ENCODE data around the gene SUPT3H. TPM values are rescaled to one million over a fixed set of nuclear protein-coding genes. Genes with fewer than 3 reads are reported as not detected.
A peak's percentile ranks its signal among the peaks of the same experiment; 100 is the strongest.

SUPT3H gene
- total RNA-seq, 1 donor = 7.1 TPM

DNA sequence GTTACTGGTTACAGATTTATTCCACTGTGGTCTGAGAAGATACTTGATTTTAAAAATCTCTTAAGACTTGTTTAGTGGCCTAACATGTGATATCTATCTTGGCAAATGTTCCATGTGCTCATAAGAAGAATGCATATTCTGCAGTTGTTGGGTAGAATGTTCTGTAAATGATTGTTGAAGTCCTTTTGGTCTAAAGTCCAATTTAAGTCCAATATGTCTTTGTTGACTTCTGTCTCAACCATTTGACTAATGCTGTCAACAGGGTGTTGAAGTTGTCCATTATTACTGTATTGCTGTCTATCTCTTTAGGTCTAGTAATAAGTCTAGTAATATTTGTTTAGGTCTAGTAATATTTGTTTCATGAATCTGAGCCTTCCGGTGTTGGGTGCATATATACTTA is 437.4 kb downstream of the SUPT3H start:
- Histone ChIP-seq H3K4me1 (ENCODE audit: insufficient read depth, low read length) (no peaks in the 10 kb centered on the region), H3K9me3 (ENCODE audit: low read depth, low read length) (peaks cover 12% of the 10 kb centered on the region), H3K27me3 (ENCODE audit: insufficient read depth, low read length) (no peaks in the 10 kb centered on the region), H3K4me3 (ENCODE audit: low read length) (no peak overlapping the region)

DNA sequence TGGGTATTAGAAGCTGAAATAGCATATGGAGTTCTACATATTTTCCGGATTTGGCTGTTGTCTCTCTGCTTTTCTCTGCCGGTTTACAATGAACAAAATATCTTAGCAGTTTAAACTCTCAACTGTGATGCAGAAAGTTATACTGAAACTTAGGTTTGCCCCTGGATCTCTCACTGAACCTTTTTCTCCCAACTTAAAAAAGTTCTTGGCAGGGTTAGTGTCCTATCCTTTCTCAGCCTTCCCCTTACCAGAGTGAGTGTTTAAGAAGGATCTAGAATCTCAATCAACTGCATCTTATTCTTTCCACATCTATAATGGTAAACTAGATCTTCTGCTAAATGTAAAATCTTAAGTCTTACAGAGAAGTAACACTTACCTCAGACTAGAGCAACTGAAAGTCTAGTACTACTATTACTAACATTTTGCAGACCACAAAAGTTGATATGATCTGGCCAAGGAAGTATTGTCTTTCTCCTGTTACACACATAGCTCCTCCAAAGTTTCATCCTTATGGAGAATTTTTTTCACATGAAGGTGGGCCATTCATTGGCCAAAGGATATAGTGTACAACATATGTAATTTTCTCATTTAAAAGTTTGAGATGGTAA is 441.9 kb downstream of the SUPT3H start:
- Histone ChIP-seq H3K4me1 (ENCODE audit: insufficient read depth, low read length) (no peaks in the 10 kb centered on the region), H3K27me3 (ENCODE audit: insufficient read depth, low read length) (no peaks in the 10 kb centered on the region), H3K9me3 (ENCODE audit: low read depth, low read length) (peaks cover 6% of the 10 kb centered on the region), H3K4me3 (ENCODE audit: low read length) (no peak overlapping the region)

- no peaks in the 10 kb centered on the region for H3K9me3 ChIP-seq (ENCODE audit: low read depth, low read length)
- H3K4me3 ChIP-seq (ENCODE audit: low read length) = peak overlapping the region; percentile 24
- H3K27me3 ChIP-seq (ENCODE audit: insufficient read depth, low read length) = no peaks in the 10 kb centered on the region
- H3K4me1 ChIP-seq (ENCODE audit: insufficient read depth, low read length) = no peaks in the 10 kb centered on the region
Measured at GRCh38 chr6:44933108-44933507, 444.6 kb downstream of the SUPT3H start.

DNA sequence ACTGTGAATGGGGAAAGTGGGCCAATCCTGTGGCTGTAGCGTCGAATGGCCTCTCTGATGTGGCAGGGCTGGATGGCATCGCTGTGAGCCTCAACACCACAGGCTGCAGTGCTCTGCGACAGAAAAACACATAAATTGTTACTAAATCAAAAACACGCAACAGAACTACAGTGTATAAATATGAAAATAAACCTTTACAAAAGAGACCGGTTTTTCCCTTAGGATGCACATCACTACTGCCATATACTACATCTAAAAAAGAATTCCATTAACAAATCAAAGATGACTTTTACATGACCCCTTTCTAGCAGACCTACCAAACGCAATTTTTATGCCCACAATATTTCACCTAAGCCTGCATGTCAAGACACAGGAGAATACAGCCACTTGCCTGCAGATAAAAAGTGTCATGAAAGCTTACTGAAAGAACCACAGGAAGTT is 445.1 kb downstream of the SUPT3H start:
- H3K9me3 ChIP-seq (ENCODE audit: low read depth, low read length) = no peaks in the 10 kb centered on the region
- no peaks in the 10 kb centered on the region for H3K27me3 ChIP-seq (ENCODE audit: insufficient read depth, low read length)
- no peaks in the 10 kb centered on the region for H3K4me1 ChIP-seq (ENCODE audit: insufficient read depth, low read length)
- peak overlapping the region; percentile 24 for H3K4me3 ChIP-seq (ENCODE audit: low read length)

DNA sequence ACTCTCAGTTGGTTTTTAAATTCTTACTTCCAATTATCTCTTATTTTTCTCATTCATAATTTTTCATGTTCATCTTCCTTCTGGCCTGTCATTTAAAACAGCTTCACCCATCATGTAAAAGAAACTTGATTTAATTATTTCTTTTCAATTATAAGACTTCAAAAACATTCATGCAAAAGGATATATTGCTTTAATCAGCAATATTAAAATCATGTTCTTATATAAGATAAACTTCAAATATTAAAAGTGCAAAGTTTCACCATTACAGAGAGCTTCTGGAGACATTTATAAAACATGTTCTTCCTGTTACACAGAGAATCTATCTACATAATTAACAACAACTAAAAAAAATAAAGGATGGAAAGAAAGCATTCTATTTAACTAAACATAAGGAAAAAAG is 446.3 kb downstream of the SUPT3H start:
- no peaks in the 10 kb centered on the region for H3K27me3 ChIP-seq (ENCODE audit: insufficient read depth, low read length)
- no peaks in the 10 kb centered on the region for H3K4me1 ChIP-seq (ENCODE audit: insufficient read depth, low read length)
- H3K4me3 ChIP-seq (ENCODE audit: low read length) = no peak overlapping the region
- H3K9me3 ChIP-seq (ENCODE audit: low read depth, low read length) = no peaks in the 10 kb centered on the region

DNA sequence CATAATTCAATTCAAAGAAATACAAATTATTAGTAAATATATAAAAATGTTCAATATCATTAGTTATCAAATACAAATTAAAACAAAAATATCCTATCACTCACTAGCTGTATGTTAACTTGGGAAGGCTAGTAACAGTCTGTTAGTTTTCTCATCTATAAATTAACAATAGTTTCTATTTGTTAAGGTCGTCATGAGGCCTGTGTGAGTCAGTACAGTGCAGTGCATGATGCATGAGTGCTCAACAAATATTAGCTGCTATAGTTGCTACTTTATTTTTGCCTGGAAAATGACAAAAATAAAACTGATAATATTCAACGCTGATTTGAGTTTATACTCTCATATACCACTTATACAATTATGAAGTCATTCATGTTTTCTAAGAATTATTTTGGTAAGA is 451.2 kb downstream of the SUPT3H start:
- H3K27me3 ChIP-seq (ENCODE audit: insufficient read depth, low read length) = no peaks in the 10 kb centered on the region
- no peak overlapping the region for H3K4me3 ChIP-seq (ENCODE audit: low read length)
- H3K4me1 ChIP-seq (ENCODE audit: insufficient read depth, low read length) = peaks cover 4% of the 10 kb centered on the region
- H3K9me3 ChIP-seq (ENCODE audit: low read depth, low read length) = no peaks in the 10 kb centered on the region

- Histone ChIP-seq H3K27me3 (ENCODE audit: insufficient read depth, low read length) (no peaks in the 10 kb centered on the region), H3K4me1 (ENCODE audit: insufficient read depth, low read length) (peaks cover 4% of the 10 kb centered on the region), H3K9me3 (ENCODE audit: low read depth, low read length) (no peaks in the 10 kb centered on the region), H3K4me3 (ENCODE audit: low read length) (no peak overlapping the region)
Measured at GRCh38 chr6:44925100-44925739, 452.5 kb downstream of the SUPT3H start.

- H3K27me3 ChIP-seq (ENCODE audit: insufficient read depth, low read length) = no peaks in the 10 kb centered on the region
- no peak overlapping the region for H3K4me3 ChIP-seq (ENCODE audit: low read length)
- H3K9me3 ChIP-seq (ENCODE audit: low read depth, low read length) = no peaks in the 10 kb centered on the region
- peaks cover 4% of the 10 kb centered on the region for H3K4me1 ChIP-seq (ENCODE audit: insufficient read depth, low read length)
Measured at GRCh38 chr6:44923444-44923843, 454.3 kb downstream of the SUPT3H start.

- Histone ChIP-seq H3K4me1 (ENCODE audit: insufficient read depth, low read length) (peaks cover 4% of the 10 kb centered on the region), H3K4me3 (ENCODE audit: low read length) (no peak overlapping the region)
Measured at GRCh38 chr6:44921798-44922197, 455.9 kb downstream of the SUPT3H start.

GRCh38 chr6:44920952-44921491 is 456.7 kb downstream of the SUPT3H start:
- Histone ChIP-seq H3K4me1 (ENCODE audit: insufficient read depth, low read length) (peaks cover 4% of the 10 kb centered on the region), H3K9me3 (ENCODE audit: low read depth, low read length) (no peaks in the 10 kb centered on the region), H3K27me3 (ENCODE audit: insufficient read depth, low read length) (no peaks in the 10 kb centered on the region), H3K4me3 (ENCODE audit: low read length) (no peak overlapping the region)

More at GRCh38 chr6:44921798-44922197, 455.9 kb downstream of the SUPT3H start:
- Histone ChIP-seq H3K9me3 (ENCODE audit: low read depth, low read length) (no peaks in the 10 kb centered on the region), H3K27me3 (ENCODE audit: insufficient read depth, low read length) (no peaks in the 10 kb centered on the region)

- peaks cover 4% of the 10 kb centered on the region for H3K4me1 ChIP-seq (ENCODE audit: insufficient read depth, low read length)
- H3K4me3 ChIP-seq (ENCODE audit: low read length) = no peak overlapping the region
- no peaks in the 10 kb centered on the region for H3K27me3 ChIP-seq (ENCODE audit: insufficient read depth, low read length)
- no peaks in the 10 kb centered on the region for H3K9me3 ChIP-seq (ENCODE audit: low read depth, low read length)
Measured at GRCh38 chr6:44918671-44919296, 458.9 kb downstream of the SUPT3H start.

DNA sequence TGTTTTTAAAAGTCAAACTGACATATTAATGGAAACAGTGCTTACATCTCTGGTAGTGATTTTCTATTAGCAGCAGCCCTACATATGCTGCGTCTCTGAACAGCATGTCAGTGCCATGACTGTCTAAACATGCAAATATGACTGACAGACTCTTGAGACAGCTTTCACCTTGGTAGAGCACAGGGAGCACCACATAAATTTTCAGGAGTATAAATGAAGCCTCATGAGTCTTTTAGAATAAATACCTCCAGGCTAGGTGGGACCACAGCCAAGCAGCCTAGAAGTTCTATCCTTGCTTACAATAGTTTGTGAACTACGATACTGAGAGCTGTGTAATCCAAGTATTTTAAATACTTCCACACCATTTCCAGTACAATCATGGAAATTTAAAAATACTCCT is 460.3 kb downstream of the SUPT3H start:
- Histone ChIP-seq H3K27me3 (ENCODE audit: insufficient read depth, low read length) (no peaks in the 10 kb centered on the region), H3K9me3 (ENCODE audit: low read depth, low read length) (no peaks in the 10 kb centered on the region)

GRCh38 chr6:44915111-44915510 is 462.6 kb downstream of the SUPT3H start:
- no peaks in the 10 kb centered on the region for H3K27me3 ChIP-seq (ENCODE audit: insufficient read depth, low read length)
- no peaks in the 10 kb centered on the region for H3K9me3 ChIP-seq (ENCODE audit: low read depth, low read length)
- H3K4me1 ChIP-seq (ENCODE audit: insufficient read depth, low read length) = no peaks in the 10 kb centered on the region

More for the DNA sequence above, 460.3 kb downstream of the SUPT3H start:
- Histone ChIP-seq H3K4me1 (ENCODE audit: insufficient read depth, low read length) (peaks cover 4% of the 10 kb centered on the region), H3K4me3 (ENCODE audit: low read length) (no peak overlapping the region)

GRCh38 chr6:44914141-44914540 is 463.6 kb downstream of the SUPT3H start:
- no peak overlapping the region for H3K4me3 ChIP-seq (ENCODE audit: low read length)
- no peaks in the 10 kb centered on the region for H3K9me3 ChIP-seq (ENCODE audit: low read depth, low read length)
- no peaks in the 10 kb centered on the region for H3K4me1 ChIP-seq (ENCODE audit: insufficient read depth, low read length)
- no peaks in the 10 kb centered on the region for H3K27me3 ChIP-seq (ENCODE audit: insufficient read depth, low read length)

More at GRCh38 chr6:44915111-44915510, 462.6 kb downstream of the SUPT3H start:
- no peak overlapping the region for H3K4me3 ChIP-seq (ENCODE audit: low read length)

DNA sequence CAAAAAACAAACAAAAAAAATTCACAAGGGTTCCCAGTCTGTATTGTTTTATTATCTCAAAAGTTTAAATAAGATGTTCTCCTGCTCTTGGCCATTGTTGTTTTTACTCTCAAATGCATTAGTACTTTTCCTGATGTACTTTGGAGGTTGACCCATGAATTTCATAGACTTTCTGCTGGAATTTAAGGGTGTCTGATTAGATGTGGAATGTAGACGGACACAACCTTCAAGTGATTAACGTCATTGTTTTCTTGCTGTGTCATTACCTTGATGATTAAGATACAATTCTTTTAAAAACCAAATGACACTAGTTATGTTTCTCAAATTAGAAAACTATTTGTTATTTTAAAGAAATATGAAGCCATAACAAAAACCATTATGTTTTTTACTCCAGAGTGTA is 471.0 kb downstream of the SUPT3H start:
- H3K9me3 ChIP-seq (ENCODE audit: low read depth, low read length) = no peaks in the 10 kb centered on the region
- no peaks in the 10 kb centered on the region for H3K27me3 ChIP-seq (ENCODE audit: insufficient read depth, low read length)
- no peak overlapping the region for H3K4me3 ChIP-seq (ENCODE audit: low read length)
- H3K4me1 ChIP-seq (ENCODE audit: insufficient read depth, low read length) = no peaks in the 10 kb centered on the region
